Esophagus muscularis mucosa (tissue), 4 donors: ENCODE measurements around the gene TVP23C. TPM values are rescaled to one million over a fixed set of nuclear protein-coding genes. Genes with fewer than 3 reads are reported as not detected.
"Not testable (repeated sequence)": the region's sequence is repeated elsewhere in the genome, so short reads cannot be mapped to it uniquely, and the experiment has no call there.

ENCODE experiments used
- DNase-seq: peaks from one replicate; pipeline ENCODE4 v3.0.0-alpha.2; 2017; ENCODE audit errors: extremely low spot score
- H3K27ac ChIP-seq, 4 donors: fragments of 200-600 bp; sonication (generic); replicated peaks in 1 of 4; 1 replicate in 3 of 4; 2 replicates in 1 of 4; pipeline ENCODE4 v1.5.1; 2016 to 2019; ENCODE audit warnings: mild to moderate bottlenecking in 1 of 4
- H3K27me3 ChIP-seq, 4 donors: fragments of 200-600 bp; sonication (generic); one replicate each; pipeline versions ENCODE4 v1.5.1 to v1.6.0; 2016 to 2019
- H3K36me3 ChIP-seq, 4 donors: fragments of 200-600 bp; sonication (generic); one replicate each; pipeline ENCODE4 v1.5.1; 2016 to 2019
- H3K4me1 ChIP-seq, 4 donors: fragments of 200-600 bp; sonication (generic); one replicate each; pipeline ENCODE4 v1.5.1; 2016 to 2019
- H3K4me3 ChIP-seq, 4 donors: fragments of 200-600 bp; sonication (generic); 1 replicate in 2 of 4; 2 replicates in 2 of 4; pipeline ENCODE4 v1.5.1; 2016 to 2019; ENCODE audit warnings: mild to moderate bottlenecking in 4 of 4, moderate library complexity in 1 of 4
- H3K9me3 ChIP-seq, 4 donors: fragments of 200-600 bp; sonication (generic); 1 replicate in 3 of 4; 2 replicates in 1 of 4; pipeline ENCODE4 v1.5.1; 2016 to 2019
- CTCF ChIP-seq, 3 experiments: fragments of 200-600 bp in 2 of 3; fragments of 450-650 bp in 1 of 3; sonication (generic) in 2 of 3; IDR thresholded peaks; one replicate each; pipeline ENCODE4 v1.5.1; 2017 to 2019; ENCODE audit warnings: antibody characterized with exemption in 3 of 3, mild to moderate bottlenecking in 2 of 3, moderate library complexity in 1 of 3
- EP300 ChIP-seq: sonication (generic); formaldehyde crosslinking; IDR thresholded peaks from one replicate; pipeline ENCODE4 v1.6.1; 2017; ENCODE audit warnings: antibody characterized with exemption
- POLR2A ChIP-seq: fragments of 450-650 bp; IDR thresholded peaks from one replicate; pipeline ENCODE4 v1.6.1; 2017; ENCODE audit warnings: antibody characterized with exemption, moderate library complexity, mild to moderate bottlenecking, low read depth
- POLR2AphosphoS5 ChIP-seq, 2 donors: sonication (generic); formaldehyde crosslinking; IDR thresholded peaks; one replicate each; pipeline ENCODE4 v1.6.1; 2017; ENCODE audit warnings: antibody characterized with exemption in 2 of 2
- WGBS: methylation state at CpG from one replicate; pipeline ENCODE4 v1.1.5; 2018; 5-methylcytosine and 5-hydroxymethylcytosine counted together
- intact Hi-C: fragments of 100-400 bp; cut with DNase I; formaldehyde crosslinking; loops from one replicate; pipeline ENCODE4 v1.15.1; 2023
- total RNA-seq, 4 donors: library from RNA; depleted of rRNA; stranded (reverse); fragments of >200 nt; gene quantifications; one replicate each; pipeline versions ENCODE4 v1.1.0 to v1.2.1, GENCODE V29; 2016

Gene TVP23C
- total RNA-seq, 4 donors from 2014 or later, result 4.3 to 19.9 (median 6.1) TPM

GRCh38 chr17:15509095-15509494 is 54.2 kb downstream of the TVP23C start:
- Histone ChIP-seq H3K27me3 (no peaks in the 10 kb centered on the region), H3K4me3 (no peak overlapping the region), H3K27ac (no peak overlapping the region), H3K36me3 (peaks cover 0 to 4% (median 0%) of the 10 kb centered on the region in 4 donors), H3K4me1 (peaks cover 7 to 30% (median 24%) of the 10 kb centered on the region in 4 donors), H3K9me3 (no peaks in the 10 kb centered on the region)
- WGBS, result 96% methylated on average over 5 of the region's 5 CpGs
- no peak for DNase-seq
- intact Hi-C loops, result no loop called here
- TF ChIP-seq CTCF (IDR thresholded peaks at IDR 0.05) (no peak), EP300 (no peak), POLR2A (no peak), POLR2AphosphoS5 (IDR thresholded peaks at IDR 0.05) (no peak)

GRCh38 chr17:15508466-15508865 is 54.8 kb downstream of the TVP23C start:
- H3K27ac ChIP-seq, result no peak overlapping the region
- no peak overlapping the region for H3K4me3 ChIP-seq
- peaks cover 7 to 23% (median 18%) of the 10 kb centered on the region in 4 donors for H3K4me1 ChIP-seq
- TF ChIP-seq CTCF (IDR thresholded peaks at IDR 0.05), result no peak
- TF ChIP-seq POLR2AphosphoS5 (IDR thresholded peaks at IDR 0.05), result no peak
- no peak for TF ChIP-seq EP300
- TF ChIP-seq POLR2A, result no peak
- 76% methylated on average over 7 of the region's 7 CpGs for WGBS
- intact Hi-C loops, result no loop called here
- no peaks in the 10 kb centered on the region for H3K9me3 ChIP-seq
- peaks cover 0 to 4% (median 0%) of the 10 kb centered on the region in 4 donors for H3K36me3 ChIP-seq
- DNase-seq, result no peak
- no peaks in the 10 kb centered on the region for H3K27me3 ChIP-seq

GRCh38 chr17:15507896-15508295 is 55.4 kb downstream of the TVP23C start:
- Histone ChIP-seq H3K9me3 (no peaks in the 10 kb centered on the region), H3K27me3 (no peaks in the 10 kb centered on the region), H3K36me3 (peaks cover 0 to 4% (median 0%) of the 10 kb centered on the region in 4 donors), H3K27ac (no peak overlapping the region), H3K4me1 (peaks cover 10 to 21% (median 17%) of the 10 kb centered on the region in 4 donors), H3K4me3 (no peak overlapping the region)
- intact Hi-C loops, result no loop called here
- TF ChIP-seq CTCF (IDR thresholded peaks at IDR 0.05) (no peak), EP300 (no peak), POLR2AphosphoS5 (IDR thresholded peaks at IDR 0.05) (no peak), POLR2A (no peak)
- no peak for DNase-seq
- 94% methylated on average over 3 of the region's 3 CpGs for WGBS

- intact Hi-C loops, result no loop called here
- Histone ChIP-seq H3K4me3 (no peak overlapping the region), H3K27ac (no peak overlapping the region), H3K9me3 (no peaks in the 10 kb centered on the region), H3K27me3 (no peaks in the 10 kb centered on the region), H3K4me1 (peaks cover 19 to 24% (median 20%) of the 10 kb centered on the region in 4 donors), H3K36me3 (peaks cover 0 to 4% (median 0%) of the 10 kb centered on the region in 4 donors)
- no peak for TF ChIP-seq EP300
- no peak for TF ChIP-seq CTCF (IDR thresholded peaks at IDR 0.05)
- no peak for TF ChIP-seq POLR2A
- no peak for DNase-seq
- WGBS, result 97% methylated on average over 9 of the region's 9 CpGs
These were observed 56.3 kb downstream of the TVP23C start for GRCh38 chr17:15507001-15507400.

- no CpG with 5 or more reads among the region's 32 CpGs for WGBS
- H3K27ac ChIP-seq, intact Hi-C loops: not testable (repeated sequence)
These were observed 57.6 kb downstream of the TVP23C start for GRCh38 chr17:15505708-15506107.

More at GRCh38 chr17:15505708-15506107, 57.6 kb downstream of the TVP23C start:
- DNase-seq, H3K4me3 ChIP-seq, H3K9me3 ChIP-seq, H3K27me3 ChIP-seq, H3K36me3 ChIP-seq: not testable (repeated sequence)
- H3K4me1 ChIP-seq, result peaks cover 22 to 30% (median 25%) of the 10 kb centered on the region in 4 donors
